Epithelial cell of proximal tubule (primary cell): ENCODE results near the gene MTOR. TPM values are rescaled to one million over a fixed set of nuclear protein-coding genes. Genes with fewer than 3 reads are reported as not detected.

Experiments used
- DNase-seq: peaks from one replicate; pipeline ENCODE4 v3.0.0-alpha.2; 2011; ENCODE audit warnings: low read depth
- H3K4me3 ChIP-seq: 2 replicates; pipeline ENCODE4 v1.5.1; 2011; ENCODE audit warnings: low read depth, mild to moderate bottlenecking, low read length
- CTCF ChIP-seq: conservative IDR thresholded peaks from 2 replicates; pipeline ENCODE4 v1.5.1; 2012; ENCODE audit warnings: low read depth, mild to moderate bottlenecking, low read length
- total RNA-seq: library from RNA; depleted of rRNA; stranded (reverse); fragments of >200 nt; gene quantifications from 2 replicates; pipeline ENCODE4 v1.2.3, GENCODE V29; 2015

The MTOR gene
- total RNA-seq, 1 donor from 2014 or later: 34.2 TPM

GRCh38 chr1:11131816-11132215 is 130.5 kb downstream of the MTOR start:
- H3K4me3 ChIP-seq: no peak overlapping the region
- no peak for DNase-seq
- TF ChIP-seq CTCF: no peak

GRCh38 chr1:11130406-11130805 is 131.9 kb downstream of the MTOR start:
- TF ChIP-seq CTCF: no peak
- H3K4me3 ChIP-seq: no peak overlapping the region
- DNase-seq: no peak

GRCh38 chr1:11129649-11130390 is 132.5 kb downstream of the MTOR start:
- TF ChIP-seq CTCF: no peak
- DNase-seq: no peak
- H3K4me3 ChIP-seq: no peak overlapping the region

GRCh38 chr1:11126569-11126968 is 135.8 kb downstream of the MTOR start:
- DNase-seq: no peak
- TF ChIP-seq CTCF: no peak
- no peak overlapping the region for H3K4me3 ChIP-seq

GRCh38 chr1:11125931-11126330 is 136.4 kb downstream of the MTOR start:
- no peak for TF ChIP-seq CTCF
- no peak overlapping the region for H3K4me3 ChIP-seq
- DNase-seq: no peak

GRCh38 chr1:11124965-11125364 is 137.4 kb downstream of the MTOR start:
- no peak for TF ChIP-seq CTCF
- H3K4me3 ChIP-seq: no peak overlapping the region

GRCh38 chr1:11116318-11116717 is 146.0 kb downstream of the MTOR start:
- no peak for DNase-seq
- no peak for TF ChIP-seq CTCF
- H3K4me3 ChIP-seq: no peak overlapping the region

More at GRCh38 chr1:11124965-11125364, 137.4 kb downstream of the MTOR start:
- DNase-seq: no peak
